HG03575 (cell line): ENCODE measurements around the gene CDK9.
"Not testable (repeated sequence)": the region's sequence is repeated elsewhere in the genome, so short reads cannot be mapped to it uniquely, and the experiment has no call there.

Source experiments
- ATAC-seq: cut with Tn5 transposase; IDR thresholded peaks from one replicate; pipeline ENCODE4 v1.9.1; 2021; ENCODE audit not compliant: unreplicated experiment, insufficient number of reproducible peaks, low FRiP score; ENCODE audit errors: extremely low read depth

CDK9 gene

DNA sequence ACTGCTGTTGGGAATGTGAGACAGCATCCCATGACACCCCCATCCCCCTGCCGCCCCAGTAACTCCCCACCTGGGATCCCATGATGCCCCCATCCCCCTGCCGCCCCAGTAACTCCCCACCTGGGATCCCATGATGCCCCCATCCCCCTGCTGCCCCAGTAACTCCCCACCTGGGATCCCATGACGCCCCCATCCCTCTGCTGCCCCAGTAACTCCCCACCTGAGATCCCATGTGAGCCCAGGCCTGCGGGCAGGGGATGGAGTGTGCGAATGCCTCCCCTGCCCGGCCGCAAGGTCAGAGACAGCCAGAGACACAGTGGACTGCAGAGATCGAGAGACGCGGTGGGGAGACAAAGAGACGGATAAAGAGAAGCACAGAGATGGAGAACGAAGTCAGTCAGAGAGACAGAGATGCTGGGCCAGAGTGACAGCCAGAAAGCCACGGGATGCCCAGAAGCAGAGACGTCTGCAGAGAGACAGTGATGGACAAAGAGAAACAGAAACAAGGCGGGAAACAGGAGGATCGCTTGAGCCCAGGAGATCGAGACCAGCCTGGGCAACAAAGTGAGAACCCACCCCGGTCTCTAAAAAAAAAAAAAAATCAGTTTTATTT lies 8.4 kb upstream of the CDK9 start:
- ATAC-seq, result no peak

DNA sequence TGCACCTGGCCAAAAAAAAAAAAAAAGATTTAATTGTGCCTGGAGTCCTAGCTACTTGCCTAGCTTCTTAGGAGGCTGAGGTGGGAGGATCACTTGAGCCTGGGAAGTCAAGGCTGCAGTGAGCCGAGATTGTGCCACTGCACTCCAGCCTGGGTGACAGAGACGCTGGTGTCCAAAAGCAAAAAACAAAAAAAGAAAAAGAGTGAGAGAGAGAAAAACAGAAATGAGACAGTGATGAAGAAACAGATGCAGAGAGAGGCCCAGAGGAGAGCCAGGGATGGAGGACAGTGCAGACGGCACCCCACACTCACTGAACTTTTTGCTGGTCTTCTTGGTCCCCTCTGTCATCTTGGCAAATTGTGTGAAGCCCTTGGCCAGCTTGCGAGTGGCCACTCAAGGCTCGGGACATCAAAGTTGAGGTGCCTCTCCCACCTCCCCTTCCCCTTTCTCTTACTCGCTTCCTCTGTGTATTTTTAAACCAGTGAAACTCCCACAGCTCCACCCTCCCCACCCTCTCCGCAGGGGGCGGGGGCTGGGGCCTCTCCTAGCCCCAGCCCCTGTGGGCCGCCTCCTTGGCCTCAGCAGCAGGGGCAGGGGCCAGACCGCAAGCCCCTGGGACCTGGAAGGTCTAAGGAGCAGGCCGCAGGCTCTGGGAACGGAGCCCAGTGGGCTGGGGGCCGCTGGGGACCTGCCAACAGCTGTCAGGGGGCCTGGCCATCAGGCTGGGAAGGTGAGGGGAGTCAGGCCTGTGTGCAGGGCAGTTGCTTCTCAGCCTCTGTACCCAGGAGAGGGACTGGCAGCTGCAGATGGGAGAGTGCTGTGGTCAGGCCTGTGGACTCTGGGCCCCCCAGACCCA lies 7.3 kb upstream of the CDK9 start, which contains the start of gene SH2D3C:
SH2D3C (minus strand) TSS at position 387 of the 856 bp plus-strand sequence; CDS start at position 348, 39 bp downstream.
- ATAC-seq, result no peak

DNA sequence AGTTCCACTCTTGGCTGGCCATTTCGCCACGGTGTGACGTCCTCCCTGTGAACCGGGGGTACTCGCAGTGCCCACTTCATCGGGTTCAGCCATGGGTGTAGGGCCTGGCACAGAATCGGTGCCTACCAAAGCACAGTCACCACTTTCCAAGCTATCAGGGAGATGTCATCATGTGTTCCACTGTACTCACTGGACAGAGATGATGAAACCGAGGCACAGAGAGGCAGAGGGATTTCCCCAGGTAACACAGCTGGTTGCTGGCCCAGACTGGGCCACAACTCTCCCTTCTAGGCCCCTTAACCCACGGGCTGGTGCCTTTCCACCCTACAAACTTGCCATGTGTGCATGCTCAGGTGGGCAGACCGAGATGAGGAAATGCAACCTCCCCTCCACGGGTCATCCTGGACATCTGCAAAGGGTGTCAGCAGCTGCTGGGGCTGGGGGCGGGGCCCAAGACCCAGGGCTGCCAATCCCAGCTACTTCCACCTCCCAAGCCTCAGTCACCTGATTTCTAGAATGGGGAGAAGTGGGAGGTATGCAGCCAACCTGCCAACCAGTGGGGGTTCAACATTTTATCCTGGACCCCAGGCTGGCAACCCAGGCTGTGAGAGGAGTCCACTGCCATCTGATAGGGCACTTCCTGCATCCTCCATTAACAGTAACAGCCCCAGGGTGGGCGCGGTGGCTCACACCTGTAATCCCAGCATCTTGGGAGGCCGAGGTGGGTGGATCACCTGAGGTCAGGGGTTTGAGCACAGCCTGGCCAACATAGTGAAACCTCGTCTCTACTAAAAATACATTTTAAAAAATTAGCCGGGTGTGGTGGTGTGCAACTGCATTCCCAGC lies 6.5 kb upstream of the CDK9 start:
- ATAC-seq, result no peak

DNA sequence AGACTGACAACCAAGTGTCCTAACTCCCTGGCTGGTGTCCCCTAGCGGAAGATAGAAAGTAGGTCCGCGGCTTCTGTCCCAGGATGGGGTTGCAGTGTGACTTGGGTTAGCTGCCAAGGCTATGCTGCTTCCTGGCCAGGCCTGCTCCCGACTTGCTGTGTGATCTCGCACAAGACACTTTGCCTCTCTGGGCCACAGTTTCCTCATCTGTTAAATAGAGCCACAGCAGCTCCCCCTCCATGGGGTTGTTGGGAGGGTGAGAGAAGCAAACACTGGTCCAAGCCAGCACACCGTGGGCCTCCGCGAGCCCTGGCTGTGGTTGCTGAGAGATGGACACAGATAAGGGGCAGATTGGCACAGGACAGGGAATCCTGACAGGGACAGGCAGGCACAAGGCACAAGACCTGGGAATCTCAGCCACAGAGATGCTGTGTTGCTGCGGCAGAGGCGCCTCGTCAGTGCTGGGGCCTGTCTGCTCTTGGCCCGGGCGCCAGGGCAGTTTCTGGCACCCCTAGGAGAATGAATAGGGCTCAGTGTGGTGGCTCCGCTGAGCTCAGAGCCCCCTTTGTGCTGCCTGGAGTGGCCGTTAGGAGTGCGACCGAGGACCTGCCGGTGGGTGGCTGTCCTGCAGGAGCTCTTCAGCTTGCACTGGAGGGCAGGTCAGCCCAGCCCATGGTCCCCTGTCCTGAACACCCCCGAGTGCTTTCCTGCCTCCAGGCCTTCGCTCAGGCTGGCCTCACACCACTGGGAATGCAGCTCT lies 5.5 kb upstream of the CDK9 start:
- ATAC-seq, result no peak

DNA sequence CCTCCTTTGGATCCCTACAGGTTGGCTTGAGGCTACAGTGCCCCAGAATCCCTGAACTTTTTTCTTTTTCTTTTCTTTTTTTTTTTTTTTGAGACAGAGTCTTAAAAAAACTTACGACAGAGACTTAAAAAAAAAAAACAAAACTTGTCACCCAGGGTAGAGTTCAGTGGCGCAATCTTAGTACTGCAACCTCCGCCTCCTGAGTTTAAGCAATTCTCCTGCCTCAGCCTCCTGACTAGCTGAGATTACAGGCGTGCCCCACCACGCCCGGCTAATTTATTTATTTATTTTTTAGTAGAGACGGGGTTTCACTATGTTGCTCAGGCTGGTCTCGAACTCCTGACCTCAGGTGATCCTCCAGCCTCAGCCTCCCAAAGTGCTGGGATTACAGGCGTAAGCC lies 4.9 kb upstream of the CDK9 start:
- ATAC-seq, result not testable (repeated sequence)

DNA sequence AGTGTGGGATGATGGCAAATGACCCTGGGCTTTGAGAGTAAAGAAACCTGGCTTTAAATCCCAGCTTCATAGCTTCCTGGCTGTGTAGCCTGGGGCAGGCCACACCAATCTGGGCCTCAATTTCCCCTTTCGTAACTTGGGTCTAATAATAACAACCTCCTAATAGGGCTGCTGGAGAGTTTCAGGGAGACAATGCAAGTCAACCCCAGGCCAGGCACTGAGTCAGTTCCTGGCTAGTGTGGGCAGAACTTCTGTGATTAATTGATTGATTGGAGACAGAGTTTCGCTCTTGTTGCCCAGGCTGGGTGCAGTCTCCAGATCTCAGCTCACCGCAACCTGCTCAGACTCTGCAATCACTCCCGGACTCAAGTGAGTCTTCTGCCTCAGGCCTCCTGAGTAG lies 4.0 kb upstream of the CDK9 start:
- ATAC-seq, result no peak

DNA sequence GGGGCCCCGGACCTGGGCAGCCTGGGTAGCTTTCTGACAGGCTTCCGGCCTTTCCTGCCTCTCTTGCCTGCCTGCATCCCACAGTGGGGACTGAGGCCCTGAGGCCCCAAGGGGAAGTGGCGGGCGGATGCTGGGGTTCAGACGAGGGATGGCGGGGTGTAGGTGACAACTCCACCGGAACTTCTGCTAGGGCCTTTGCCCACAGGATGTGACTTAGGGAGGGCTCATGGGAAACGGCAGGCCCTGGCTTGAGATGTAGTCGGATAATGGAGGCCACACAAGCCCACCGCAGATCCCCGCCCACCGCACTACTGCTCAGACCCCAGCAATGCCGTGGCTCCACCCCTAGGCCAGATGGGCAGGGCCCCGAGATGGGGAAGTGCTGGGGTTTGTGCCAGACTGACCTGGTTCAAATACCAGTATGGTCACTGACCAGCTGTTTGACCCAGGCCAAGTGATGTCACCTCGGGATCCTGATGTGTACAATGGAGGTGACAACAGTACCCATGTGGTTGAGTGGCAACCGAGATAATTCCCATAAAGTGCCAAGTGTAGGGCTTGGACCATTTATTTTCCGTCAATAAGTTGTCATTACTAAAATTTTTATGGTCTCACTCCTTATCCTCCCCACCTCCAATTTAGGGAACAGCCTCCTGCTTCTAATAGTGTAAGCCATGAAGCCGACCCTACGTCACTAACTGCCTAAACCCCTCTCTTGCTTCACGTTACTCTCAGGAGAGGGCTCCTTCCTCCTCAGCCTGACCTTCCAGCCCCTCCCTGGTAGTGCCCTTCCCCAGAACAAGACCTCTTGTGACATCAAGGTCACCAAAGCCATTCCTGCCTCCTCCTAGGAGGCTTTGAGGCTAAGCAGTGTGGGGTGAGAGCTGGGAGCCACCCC lies 2.5 kb upstream of the CDK9 start:
- no peak for ATAC-seq

DNA sequence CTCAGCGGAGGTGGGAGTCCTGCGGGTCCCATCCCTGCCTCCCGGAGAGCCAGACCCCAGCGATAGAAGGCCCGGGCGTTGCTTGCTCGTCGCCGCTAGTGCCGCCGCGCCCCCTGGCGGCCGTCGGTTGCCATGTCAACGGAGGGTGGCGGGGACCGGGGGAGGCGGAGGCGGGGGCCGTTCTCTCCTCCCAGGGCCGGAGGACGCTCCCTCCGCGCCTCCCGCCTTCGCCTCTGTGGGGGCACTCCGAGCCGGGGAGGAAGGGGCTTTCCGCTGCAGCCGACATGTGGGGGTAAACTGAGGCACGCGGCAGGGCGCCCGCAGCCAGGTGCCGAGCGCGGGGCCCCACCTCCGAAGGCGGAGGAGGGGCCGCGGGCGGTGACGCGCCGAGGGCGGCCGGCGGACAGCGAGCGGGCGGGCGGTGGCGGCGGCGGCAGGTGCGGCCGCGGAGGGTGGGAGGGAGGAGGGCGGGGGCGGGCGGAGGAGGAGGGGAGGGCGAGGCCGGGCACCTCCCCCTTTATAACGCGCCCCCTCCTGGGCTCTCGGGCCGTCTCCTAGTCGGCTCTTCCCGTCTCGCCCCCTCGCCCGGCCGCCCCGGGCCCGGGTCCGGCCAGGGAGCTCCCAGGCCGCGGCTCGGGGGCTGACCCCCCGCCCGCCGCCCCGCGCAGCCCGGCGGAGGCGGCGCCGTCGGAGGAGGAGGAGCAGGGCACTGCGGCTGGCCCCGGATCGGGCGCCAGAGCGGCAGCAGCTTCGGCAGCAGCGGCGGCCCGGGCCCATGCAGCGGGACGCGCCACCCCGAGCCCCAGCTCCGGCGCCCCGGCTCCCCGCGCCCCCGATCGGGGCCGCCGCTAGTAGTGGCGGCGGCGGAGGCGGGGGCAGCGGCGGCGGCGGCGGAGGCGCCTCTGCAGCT lies 556 bp upstream of the CDK9 start:
- no peak for ATAC-seq

DNA sequence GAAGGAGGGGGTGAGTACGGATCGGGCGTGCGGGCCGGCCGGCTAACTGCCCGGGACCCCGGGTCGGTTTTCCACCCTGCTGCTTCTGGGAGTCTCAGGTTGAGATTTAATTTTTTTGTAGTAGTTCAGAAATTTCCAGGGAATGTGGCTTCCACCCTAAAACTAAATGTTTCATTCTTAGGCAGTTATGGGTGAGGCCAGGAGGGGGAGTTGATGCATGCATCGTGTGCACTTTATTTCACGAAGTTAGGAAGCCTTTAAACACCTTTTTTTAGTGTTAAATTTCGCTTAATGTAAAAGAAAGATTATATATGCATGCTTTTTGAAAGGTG lies 905 bp downstream of the CDK9 start:
- no peak for ATAC-seq

DNA sequence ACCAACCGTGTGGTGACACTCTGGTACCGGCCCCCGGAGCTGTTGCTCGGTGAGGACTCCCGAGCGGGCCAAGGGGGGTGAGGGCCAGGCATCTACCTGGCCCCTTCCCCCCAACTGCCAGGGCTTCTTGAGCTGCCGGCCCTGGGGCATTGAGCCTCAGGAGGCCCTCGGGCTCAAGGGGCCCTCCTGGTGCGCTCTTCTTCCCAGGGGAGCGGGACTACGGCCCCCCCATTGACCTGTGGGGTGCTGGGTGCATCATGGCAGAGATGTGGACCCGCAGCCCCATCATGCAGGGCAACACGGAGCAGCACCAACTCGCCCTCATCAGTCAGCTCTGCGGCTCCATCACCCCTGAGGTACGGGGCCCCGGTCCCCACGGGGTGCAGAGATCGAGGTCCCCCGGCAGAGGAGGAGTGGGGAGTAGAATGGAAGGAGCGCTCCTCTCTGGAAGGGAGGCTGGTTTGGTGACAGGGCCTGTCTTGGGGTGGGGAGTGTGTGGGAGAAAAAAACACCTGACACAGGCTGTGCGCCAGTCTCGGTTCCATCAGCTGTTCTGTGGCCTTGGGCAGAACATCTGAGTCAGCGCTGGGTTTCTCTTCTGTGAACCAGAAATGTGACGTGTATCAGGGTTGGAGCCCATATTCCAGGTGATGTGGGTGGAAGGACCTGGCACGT lies 2.6 kb downstream of the CDK9 start:
- no peak for ATAC-seq

DNA sequence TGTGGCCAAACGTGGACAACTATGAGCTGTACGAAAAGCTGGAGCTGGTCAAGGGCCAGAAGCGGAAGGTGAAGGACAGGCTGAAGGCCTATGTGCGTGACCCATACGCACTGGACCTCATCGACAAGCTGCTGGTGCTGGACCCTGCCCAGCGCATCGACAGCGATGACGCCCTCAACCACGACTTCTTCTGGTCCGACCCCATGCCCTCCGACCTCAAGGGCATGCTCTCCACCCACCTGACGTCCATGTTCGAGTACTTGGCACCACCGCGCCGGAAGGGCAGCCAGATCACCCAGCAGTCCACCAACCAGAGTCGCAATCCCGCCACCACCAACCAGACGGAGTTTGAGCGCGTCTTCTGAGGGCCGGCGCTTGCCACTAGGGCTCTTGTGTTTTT lies 3.3 kb downstream of the CDK9 start:
- no peak for ATAC-seq

DNA sequence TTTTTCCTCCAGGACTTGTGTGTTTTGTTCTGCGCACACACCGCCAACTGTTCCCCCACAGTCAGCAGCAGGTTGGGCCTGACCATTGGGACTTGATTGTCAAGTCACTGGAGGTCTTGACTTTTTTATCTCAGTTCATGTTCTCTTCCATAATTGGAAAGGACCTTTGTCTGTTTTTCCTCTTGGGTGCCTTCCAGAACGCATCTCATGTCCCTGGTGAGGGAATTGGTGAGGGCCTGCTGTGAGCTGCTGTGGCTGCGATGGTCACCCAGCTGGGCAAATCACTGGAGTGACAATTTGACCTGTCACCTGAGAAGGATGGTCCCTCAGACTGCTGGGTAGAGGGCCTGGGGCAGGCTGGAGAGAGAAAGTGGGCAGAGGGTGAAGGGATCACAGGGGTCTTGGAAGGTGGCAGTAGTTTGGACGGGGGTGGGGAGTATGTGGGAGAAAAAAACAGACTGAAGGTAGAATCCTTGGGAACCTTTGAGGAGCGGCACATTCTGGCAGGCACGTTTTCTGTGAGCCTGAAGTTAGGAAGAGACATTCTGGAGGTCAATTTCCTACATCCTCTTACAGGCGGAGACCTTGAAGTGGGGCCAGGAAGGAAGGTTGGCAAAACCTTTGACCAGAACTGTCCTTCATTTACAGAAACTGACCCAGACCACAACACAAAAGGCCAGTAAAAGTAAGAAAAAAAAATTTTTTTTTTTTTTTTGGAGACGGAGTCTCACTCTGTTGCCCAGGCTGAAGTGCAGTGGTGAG lies 4.4 kb downstream of the CDK9 start:
- ATAC-seq, result no peak

DNA sequence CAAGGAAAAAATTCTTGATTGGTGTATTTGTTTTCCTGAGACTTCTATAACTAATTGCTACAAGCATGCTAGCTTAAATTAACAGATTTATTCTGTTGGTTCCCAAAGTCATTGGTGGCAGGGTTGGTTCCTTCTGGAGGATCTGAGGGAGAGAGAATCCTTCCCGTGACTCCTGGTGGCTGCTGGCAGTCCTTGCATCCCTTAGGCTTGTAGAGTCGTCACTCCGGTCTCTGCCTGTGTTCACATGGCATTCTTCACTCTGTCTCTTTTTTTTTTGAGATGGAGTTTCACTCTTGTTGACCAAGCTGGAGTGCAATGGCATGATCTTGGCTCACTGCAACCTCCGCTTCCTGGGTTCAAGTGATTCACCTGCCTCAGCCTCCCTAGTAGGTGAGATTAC lies 5.3 kb downstream of the CDK9 start:
- no peak for ATAC-seq

DNA sequence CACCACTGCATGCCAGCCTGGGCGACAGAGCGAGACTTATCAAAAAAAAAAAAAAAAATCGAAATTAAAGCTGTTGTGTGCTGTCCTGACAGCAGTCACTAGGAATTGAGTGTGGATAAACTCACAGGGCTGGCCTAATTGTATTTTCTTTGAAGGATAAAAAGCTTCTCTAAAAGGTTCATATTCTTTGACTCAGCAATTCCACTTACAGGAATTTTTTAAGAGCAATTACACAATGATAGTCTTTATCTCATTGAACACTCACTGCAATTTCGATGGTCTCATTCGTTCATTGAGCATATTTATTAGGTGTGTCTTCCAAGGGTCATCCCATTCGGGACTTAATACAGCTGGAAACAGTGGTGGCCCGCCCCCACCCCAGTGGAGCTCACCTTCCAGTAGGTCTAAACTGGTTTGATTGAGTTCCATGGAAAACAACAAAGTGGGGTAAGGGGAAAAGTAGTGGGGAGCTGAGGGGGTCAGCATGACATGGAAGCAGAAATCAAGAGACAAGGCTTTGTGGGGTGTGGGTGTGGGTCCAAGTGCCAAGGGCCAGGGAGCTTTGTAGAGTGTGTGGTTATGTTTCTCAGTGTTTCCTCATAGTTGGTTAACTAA lies 6.7 kb downstream of the CDK9 start:
- no peak for ATAC-seq

DNA sequence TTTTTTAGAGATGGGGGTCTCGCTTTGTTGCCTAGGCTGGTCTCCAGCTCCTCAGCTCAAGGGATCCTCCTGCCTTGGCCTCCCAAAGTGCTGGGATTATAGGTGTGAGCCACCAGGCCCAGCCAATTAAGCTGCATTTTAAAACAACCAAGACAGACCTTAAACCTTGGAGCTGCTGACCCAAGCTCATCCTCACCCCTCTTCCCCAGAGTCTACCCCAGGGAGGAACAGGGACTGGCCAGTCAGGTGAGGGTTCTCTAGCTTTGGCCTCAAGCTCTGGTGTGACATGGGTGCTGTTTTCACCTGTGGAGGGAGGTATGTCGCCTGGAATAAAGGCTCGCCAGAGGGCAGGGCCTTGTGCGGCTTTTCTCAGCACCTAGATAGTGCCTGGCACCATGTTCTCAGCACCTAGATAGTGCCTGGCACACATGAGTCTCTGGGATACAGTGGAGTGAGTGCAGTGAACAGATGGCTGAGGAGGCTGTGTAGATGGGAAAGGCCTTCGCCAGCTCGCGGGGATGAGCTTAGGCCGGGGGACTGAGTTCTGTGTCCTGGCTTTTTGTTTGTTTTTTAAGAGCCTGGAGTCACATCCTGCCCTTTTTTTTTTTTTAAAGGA lies 7.4 kb downstream of the CDK9 start:
- no peak for ATAC-seq
